ENCODE results near the gene SLC39A1. TPM values are rescaled to one million over a fixed set of nuclear protein-coding genes. Genes with fewer than 3 reads are reported as not detected.
A peak's percentile ranks its signal among the peaks of the same experiment; 100 is the strongest.

SLC39A1 gene
- total RNA-seq, 1 experiment from 2014 or later = 138 TPM

DNA sequence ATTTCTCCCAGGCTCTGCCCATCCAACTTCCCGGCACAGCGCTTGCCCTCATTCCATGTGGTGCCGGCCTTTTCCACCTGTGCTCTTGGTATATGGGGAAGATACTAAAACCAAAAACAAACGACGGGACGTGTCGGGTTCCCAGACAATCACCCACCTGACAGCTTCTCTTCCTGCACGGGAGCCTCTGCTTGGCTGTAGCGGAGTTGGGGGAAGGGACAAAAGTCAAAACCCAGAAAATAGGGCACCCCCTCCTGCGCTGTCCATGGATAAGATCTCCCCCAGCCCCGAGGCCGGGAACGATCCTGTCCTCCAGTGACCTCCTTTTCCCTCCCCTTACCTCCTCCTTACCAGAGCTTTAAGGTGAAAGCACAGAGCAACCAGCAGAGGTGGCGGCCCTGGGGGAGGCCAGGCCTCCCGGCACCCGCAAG, 13.5 kb upstream of the SLC39A1 start:
- DNase-seq (ENCODE audit: low read depth) = no peak

DNA sequence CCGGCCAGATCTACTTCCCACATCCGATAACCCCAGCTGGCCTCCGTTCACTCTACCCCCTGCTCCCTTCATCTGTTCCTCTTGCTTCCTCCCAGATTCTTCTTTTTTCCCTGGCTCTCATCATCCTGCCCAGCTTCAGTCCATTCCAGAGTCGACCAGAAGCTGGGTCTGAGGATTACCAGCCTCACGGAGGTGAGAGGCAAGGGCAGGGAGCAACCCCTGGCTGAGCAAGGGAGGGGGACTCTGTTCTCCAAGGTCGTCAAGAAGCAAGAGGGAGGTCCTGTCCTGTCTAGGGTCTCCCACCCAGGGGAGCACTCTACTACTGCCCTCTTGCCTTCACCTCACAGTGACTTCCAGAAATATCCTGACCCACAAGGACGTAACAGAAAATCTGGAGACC, 10.2 kb upstream of the SLC39A1 start:
- no peak for DNase-seq (ENCODE audit: low read depth)

DNA sequence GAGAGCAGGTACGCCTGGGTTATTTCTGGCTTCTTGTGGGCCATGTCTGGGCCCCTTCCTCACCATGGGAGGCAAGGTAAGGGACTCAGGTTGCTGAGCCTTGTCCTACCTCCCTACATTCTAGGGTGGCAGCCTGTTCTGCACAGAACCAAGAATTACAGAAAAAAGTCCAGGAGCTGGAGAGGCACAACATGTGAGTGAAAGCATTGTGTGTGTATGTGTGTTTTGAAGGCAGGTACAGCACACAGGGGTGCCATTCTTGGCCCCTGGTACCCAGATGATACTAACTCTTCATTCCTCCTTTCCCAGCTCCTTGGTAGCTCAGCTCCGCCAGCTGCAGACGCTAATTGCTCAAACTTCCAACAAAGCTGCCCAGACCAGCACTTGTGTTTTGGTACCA, 9.7 kb upstream of the SLC39A1 start:
- no peak for DNase-seq (ENCODE audit: low read depth)

DNA sequence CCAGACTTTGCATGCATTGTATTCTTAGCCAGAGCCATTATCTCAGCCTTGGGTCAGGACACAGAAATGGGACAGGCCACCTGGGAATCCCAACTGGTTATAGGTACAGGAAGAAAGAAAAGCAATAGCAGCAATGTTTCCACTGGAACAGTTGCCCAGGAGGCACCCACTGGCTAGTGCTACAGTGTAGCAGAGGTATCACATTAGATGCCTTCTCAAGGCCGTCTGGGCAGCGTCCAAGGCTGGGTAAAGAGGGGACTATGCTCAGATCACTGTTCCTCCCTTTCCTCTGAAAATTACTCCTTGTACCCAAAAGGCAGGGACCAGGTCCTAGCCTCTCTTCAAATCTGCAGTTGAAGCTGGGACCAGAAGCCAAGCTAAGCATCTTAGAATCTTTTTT, 7.0 kb upstream of the SLC39A1 start:
- no peak for DNase-seq (ENCODE audit: low read depth)

DNA sequence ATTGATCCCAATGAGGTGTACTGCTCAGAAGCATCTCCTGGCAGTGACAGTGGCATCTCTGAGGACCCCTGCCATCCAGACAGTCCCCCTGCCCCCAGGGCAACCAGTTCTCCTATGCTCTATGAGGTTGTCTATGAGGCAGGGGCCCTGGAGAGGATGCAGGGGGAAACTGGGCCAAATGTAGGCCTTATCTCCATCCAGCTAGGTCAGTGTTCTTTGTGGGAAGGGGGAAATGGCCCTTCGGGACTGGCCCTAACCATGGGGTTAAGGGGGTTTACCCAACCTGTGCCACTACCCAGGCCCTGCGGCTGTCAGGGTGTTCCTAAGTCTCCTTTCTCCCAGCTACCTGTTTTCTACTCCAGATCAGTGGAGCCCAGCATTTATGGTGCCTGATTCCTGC, 5.6 kb upstream of the SLC39A1 start:
- no peak for DNase-seq (ENCODE audit: low read depth)

DNA sequence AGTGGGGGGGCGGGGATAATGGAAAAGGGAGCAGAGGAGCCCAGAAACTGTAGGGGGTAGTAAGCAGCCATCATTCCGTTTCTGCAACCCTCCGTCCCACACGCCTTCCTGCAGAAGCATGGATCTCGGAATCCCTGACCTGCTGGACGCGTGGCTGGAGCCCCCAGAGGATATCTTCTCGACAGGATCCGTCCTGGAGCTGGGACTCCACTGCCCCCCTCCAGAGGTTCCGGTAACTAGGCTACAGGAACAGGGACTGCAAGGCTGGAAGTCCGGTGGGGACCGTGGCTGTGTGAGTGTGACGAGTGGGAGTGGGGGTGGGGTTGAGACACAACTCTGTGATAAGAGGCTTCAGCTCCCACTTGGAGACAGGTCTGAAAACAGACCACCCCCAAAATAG, 5.1 kb upstream of the SLC39A1 start:
- DNase-seq (ENCODE audit: low read depth) = no peak

DNA sequence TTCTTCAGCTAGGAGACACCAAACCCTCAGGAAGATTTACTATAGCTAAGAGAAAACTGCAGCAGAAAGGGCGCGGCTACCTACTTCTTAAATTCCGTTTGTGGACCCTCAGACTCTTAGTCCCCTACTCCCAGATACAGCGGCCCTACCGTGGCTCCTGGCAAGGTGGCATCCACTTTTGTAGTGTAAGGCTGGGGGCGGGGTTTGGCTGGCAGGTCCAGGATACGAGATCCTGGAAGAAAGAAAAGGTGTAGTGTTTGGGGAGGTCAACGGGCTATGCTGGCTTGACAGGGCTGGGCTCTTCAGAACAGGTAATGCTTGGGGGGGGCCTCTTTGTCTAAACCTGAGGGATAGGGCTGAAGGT, 4.6 kb upstream of the SLC39A1 start:
- DNase-seq (ENCODE audit: low read depth) = no peak

DNA sequence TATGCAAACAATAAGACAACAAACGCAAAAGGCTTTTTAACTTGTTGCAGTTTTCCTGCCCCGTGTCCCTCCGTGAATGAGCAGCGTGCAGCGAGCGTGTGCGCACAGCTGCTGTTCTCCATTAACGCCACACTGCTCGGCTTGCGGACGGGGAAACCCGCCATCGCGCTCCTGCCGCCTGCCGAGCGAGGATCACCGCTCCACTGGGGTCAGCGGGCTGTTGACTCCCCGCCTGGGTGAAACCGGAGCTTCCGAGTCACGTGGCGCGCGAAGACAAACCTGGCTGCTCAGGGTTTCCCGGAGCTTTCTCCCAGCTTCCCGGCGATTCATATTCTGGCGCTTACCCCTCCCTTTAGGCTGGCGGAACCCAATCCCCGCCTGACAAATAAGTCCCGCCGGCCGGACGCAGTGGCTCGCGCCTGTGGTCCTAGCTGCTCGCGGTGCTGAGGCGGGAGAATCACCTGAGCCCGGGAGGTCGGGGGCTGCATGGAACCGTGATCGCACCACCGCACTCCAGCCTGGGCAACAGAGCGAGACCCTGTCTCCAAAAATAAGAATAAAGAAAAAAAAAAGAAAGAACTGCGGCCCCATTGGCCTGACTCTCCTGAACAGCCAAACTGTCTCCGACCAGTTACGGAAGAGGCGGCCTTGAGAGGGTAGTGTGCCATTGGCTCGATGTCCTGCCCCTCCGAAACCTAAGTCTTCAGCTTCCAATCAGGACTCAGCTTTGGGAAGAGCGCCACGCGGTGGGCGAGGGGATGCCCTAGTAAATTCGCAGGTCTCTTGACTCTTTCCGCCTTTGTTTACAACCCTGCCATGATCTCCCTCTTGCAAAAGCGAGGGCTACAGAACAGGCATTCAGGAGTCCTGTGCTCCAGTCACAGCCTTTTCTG, 4.0 kb upstream of the SLC39A1 start, which contains the start of gene CREB3L4:
Gene CREB3L4, plus strand, starts transcription at position 796 of the 893 bp plus-strand sequence. CDS start 624 bp downstream, outside the sequence.
- DNase-seq (ENCODE audit: low read depth) = peak; percentile 98

DNA sequence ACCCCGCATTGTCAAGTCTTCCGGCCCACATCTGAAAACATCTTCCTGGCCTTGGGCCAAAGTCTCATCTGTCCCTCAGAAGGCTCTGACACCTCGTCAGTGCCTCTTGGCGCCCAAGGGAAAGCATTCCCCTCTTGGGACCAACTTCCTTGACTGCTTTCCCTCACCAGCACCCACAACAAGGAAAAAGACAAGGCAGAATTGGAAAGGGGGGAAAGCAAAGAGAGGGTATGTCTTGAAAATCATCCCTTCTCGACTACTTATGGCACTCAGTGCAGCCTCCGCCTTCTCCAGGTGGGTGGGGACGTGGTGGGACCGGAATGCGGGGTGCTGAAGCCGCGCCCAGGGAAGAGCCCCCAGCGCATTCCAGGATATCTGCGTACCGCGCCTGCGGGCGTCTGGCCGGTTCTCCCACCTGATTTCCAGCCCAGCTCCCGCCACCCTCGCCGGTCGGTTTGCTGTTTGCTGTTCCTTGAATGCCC, 554 bp upstream of the SLC39A1 start:
- DNase-seq (ENCODE audit: low read depth) = peak; percentile 70

DNA sequence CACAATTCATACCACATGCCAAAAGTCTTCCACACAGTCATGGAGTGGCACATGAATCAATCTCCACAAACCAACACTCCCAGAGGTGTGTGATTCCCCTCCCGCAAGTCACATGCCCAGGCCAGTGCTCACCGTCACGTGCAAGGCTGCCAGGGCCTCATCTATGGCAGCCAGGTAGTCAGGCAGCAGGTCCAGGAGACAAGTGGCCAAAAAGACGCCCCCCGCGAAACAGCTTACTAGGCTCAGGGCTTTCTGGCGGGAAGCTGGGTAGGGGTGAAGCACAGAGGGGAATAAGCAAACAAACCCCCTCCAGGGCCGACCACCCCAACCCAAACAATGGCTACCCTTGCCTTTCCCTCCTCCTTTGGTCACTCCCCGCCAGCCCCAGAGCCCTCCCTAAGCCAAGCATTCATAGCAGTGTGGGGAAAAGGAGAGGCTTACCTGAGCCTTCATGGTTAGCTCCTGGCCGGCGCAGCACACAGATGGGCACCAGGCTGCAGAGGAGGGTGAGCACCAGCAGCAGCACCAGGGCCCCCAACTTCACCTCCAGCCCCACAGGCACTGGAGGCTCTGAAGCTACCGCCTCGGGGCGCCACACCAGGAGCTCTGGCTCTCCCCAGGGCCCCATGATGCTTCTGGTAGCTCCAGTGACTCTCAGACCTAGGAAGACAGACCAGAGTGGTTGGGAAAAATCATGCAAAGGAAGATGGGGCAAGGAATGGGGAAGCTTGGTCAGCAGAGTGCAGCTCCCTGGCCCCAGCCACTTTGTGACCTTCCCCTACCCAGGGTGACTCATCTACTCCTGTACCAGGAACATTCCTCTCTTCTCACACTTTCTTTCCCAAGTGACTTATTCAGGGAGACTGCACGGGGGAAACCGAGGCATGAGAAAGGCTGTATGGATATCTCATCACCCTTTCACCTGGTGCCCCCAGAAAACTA, 978 bp downstream of the SLC39A1 start:
- DNase-seq (ENCODE audit: low read depth) = peak; percentile 82

DNA sequence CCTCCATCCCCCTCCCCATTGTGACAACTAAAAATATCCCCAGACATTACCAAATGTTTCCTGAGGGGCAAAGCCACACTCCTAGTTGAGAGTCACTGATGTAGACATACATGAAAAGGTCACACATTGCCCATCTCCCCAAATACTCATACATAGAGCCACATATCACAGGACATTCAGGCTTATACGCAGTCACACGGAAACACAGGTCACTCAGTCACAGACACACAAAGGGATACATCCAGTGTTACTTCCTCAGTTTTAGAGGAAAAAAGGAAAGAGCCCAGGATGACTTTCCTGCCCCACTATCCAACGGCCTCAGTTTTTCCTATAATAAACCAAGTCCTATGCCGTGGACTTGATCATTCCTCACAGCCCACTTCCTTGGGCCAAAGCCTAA, 1.9 kb downstream of the SLC39A1 start:
- no peak for DNase-seq (ENCODE audit: low read depth)

DNA sequence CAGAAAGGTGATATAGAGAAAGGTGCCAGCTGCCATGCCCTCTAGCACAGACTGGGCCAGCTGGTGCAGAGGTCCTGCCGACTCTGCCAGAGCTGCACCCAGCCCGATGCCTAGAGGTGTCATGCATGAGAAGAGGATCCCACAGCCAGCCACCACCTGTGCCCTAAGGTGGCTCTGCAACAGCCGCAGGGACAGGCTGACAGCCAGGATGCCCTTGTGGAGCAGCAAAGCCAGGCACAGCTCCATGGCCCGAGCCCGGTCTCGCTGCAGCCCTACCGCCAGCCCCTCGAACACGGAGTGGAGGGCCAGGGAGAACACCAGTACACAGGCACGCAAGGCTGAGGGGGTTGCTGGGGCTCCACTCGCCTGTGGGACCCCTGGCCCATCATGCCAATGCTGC, 3.1 kb downstream of the SLC39A1 start:
- DNase-seq (ENCODE audit: low read depth) = no peak

DNA sequence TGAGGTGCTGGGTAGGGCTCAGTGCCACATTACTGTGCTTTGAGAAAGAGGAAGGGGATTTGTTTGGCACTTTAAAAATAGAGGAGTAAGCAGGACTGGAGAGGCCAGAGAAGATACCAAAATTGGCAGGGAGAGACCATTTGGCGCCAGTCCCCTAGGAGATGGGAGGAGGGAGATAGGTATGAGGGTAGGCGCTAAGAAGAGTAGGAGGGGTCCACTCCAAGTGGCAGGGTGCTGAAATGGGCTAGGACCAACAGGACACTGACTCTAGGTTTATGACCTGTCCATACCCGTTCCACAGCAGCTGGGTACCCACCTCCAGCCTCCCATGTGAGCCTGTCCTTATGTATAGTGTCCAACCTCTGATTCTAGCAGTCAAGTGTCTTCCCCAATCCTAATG, 3.9 kb downstream of the SLC39A1 start:
- DNase-seq (ENCODE audit: low read depth) = no peak

DNA sequence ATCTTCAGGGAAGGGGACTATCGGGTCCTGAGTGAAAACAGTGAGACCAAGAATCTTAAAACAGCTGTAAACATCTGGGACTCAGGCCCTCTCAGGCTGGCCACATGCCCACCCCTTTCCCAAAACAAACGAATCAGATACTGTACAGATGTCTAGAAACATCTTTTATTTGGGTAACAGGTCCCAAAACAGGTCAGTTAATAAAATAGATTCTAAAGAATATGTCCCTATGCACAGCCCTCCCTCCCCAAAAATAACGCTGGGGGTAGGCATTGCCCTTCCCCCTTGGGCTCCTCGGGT, 4.4 kb downstream of the SLC39A1 start:
- no peak for DNase-seq (ENCODE audit: low read depth)

DNA sequence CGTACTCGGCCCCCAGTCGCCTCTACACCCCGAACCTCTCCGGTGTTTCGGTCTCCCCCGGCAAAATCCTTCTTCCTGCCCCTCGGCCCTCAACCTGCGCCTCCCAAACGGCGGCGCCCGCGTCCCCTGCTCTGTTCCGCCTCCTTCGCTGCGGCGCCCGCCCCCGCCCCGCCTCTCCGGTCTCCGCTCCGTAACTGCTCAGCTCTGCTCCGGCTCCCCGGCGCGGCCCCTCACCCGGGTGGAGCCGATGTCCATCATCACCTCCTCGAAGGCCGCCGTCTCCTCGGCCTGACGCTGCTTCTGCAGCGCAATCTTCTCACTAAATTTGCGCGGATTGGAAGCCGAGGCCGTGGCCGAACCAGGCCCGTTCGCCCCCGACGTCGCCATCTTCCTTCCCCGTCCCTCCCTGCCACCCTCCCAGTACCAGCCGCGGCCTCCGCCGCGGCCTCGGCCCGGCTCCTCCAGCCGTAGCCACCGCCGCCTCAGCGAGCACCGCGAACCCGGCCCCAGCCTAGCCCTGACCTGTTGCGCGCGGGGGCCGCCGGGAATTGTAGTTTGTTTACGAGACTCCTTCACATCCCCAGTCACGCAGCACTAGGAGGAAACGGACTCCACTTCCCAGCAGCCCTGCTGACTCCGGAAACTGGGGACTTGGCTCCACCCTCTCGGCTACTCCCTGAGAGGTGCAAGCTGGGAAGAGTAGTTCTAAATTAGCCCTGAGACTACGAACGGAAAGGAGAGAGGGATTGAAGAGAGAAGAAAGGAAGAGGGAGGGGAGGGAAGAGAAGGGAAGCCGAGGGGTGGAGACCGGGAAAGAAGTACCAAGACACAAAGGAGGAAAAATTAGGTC, 5.0 kb downstream of the SLC39A1 start, which contains the start of gene CRTC2:
Gene CRTC2, minus strand, starts transcription at position 502 of the 850 bp plus-strand sequence. Its CDS starts 115 bp downstream, at position 387.
- peak; percentile 99 for DNase-seq (ENCODE audit: low read depth)

DNA sequence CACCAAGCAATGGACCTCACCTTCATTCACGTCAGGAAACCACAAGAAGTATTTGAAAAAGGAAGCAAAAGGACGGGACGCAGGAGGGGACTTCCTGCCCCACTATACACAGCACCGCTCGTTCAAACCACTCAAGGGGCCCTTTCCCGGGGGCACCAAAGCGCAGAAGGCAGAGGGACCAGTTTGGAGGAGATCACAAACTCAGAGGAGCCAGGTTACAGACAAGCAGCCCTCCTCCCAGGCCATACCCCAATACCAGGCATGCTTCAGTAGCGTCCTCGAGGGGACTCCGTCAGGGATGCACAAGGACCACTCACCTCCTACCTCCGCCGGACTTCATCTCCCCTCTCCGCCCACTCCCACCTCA, 5.6 kb downstream of the SLC39A1 start:
- DNase-seq (ENCODE audit: low read depth) = peak; percentile 43

DNA sequence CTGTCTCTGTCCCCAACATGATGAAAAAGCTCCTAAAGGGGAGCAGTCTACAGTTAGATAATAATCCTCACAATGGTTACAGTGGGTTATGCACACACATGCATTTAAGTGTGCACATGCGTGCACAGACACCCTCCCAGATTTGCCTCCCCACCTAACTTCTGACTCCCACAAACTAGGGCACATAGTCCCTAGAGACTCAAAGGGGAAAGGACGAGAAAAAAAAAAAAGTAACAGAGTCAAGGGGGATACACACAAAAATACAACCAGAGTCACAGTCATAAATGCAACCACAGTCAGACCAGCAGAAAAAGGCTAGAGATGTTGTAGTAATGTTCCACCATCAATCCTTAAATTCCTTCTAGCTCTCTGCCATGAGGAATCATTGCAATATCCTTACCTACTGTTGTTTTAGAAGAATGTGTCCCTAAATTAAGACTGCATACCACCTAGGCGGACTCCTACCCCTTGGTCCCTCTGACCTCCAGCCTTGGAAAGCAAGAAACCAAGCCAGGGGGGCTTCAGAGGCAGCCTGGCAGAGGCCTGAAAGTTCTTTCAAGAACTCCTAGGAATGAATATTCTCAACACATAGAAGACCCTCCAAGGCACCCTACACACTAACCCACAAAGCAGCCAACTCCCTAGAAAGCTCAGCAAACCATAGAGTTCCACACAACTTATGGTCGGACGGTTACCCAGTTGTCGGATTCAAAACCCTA, 6.2 kb downstream of the SLC39A1 start:
- DNase-seq (ENCODE audit: low read depth) = no peak

DNA sequence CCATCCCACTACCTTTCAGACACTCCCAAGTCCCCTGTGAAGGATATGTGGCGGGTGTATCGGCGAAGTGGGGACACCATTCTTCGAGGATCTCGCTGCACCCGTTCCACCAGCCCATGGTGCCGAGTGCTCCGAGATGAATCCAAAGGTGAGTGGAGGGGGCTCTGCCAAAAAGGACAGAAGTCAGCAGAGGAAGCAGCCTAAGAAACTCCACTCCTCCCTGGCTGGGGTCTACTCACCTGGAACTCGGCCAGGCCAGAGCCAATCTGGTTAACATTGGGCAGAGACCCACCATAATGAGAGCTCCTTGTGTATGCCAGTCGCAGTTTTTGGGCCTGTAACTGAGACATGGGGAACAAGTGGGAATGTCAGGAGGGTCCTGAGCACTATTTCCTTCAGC, 8.5 kb downstream of the SLC39A1 start:
- DNase-seq (ENCODE audit: low read depth) = no peak

DNA sequence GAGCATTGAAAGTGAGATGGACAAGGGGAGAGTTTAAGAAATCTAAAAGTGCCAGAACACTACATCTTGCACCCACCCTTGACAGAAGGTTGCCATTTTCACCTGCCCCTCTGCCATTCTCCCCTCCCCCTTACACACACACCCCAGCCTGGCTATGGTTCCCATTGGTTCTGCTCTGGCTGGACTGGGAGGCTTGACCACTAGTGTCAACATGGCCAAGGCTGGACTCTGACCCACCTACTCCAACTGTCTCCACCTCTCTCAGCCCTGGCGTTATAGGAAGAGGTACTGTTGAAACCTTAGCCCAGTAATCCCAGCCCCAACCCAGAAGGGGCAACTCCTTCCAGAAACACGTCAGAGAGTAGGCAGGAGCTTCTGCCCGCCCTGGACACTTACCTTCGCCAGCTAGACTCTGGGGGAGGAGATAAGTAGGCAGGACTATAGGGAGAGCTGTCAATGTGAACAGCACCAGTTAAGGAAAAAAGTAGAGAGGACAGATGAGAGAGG, 9.4 kb downstream of the SLC39A1 start:
- DNase-seq (ENCODE audit: low read depth) = no peak

DNA sequence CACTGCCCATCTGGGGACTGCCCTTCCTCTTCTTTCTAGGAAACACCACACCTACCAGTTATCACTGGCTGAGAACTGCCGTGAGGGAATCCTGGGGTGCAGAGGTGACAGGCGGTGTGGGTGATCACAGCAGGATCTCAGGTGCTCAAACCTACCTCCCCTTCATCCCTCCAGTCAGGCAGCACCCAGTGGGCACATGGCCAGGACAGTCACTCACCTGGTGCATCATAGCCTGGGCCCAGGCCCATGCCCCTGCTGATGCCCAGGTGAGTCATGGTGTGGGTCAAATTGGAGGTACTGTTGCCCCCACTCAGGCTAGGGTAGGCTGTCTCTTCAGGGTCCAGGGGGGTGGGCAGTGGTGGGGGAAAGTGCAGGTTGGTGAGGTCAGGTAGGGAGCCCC, 11.5 kb downstream of the SLC39A1 start:
- DNase-seq (ENCODE audit: low read depth) = no peak

DNA sequence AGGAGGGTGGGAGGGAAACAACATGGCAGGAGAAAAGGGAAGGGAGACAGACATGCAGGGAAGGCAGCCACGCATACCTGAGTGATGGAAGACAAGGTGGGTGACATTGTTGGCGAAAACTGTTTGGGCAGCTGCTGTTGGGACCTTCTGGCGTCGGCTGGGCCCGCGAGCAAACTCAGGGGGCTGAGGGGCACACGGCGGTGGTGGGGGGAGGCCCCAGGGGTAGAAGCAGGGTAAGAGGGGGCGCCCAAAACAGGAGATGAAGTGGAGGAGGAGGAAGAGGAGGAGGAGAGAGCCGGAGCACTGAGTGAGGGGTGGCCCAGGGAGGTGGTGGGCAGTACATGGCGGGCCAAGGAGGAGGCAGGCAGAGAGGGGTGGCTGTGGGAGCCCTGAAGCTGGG, 12.2 kb downstream of the SLC39A1 start:
- no peak for DNase-seq (ENCODE audit: low read depth)

All from M059J (cell line).